Mucosa of descending colon (tissue), 3 donors: ENCODE results near the gene KL. TPM values are rescaled to one million over a fixed set of nuclear protein-coding genes. Genes with fewer than 3 reads are reported as not detected.

ENCODE experiments used
- ATAC-seq: fragments of 200-7000 bp; cut with Tn5 transposase; one replicate; pipeline ENCODE4 v1.9.1; 2020; ENCODE audit warnings: mild to moderate bottlenecking, moderate library complexity
- DNase-seq, 3 donors: peaks; one replicate each; pipeline ENCODE4 v3.0.0-alpha.2; 2020
- H3K36me3 ChIP-seq: fragments of 200-600 bp; one replicate; pipeline ENCODE4 v1.8.0; 2021; ENCODE audit warnings: low read depth, mild to moderate bottlenecking
- H3K4me1 ChIP-seq: fragments of 200-600 bp; one replicate; pipeline ENCODE4 v1.8.0; 2021; ENCODE audit warnings: low read depth, mild to moderate bottlenecking
- H3K4me3 ChIP-seq: fragments of 200-600 bp; one replicate; pipeline ENCODE4 v1.8.0; 2021; ENCODE audit warnings: mild to moderate bottlenecking
- H3K9me3 ChIP-seq: fragments of 200-600 bp; one replicate; pipeline ENCODE4 v1.8.0; 2021; ENCODE audit warnings: mild to moderate bottlenecking
- CTCF ChIP-seq: fragments of 200-600 bp; IDR thresholded peaks from one replicate; pipeline ENCODE4 v1.8.0; 2022; ENCODE audit warnings: antibody characterized with exemption, mild to moderate bottlenecking
- intact Hi-C, 2 donors: fragments of 100-400 bp; cut with DNase I in 1 of 2; cut with micrococcal nuclease in 1 of 2; formaldehyde crosslinking; loops; one replicate each; pipeline versions ENCODE4 v1.11.0 to v1.11.1; 2022; cut with DNase I, micrococcal nuclease
- total RNA-seq, 3 donors: library from RNA; stranded (reverse); fragmentation: NEBNext Ultra II Directional in 2 of 3; extraction: Animal tissue kit (Norgen Biotek cat#: 25700) in 2 of 3; gene quantifications; one replicate each; pipeline versions ENCODE4 v1.2.1 to v1.2.4, GENCODE V29; 2021 to 2023
- donor health status: DM: no; HTN: no; CAD: no; lungs with moderate emphysema.
- donor health status: DM: no; HTN: no; CAD: no.
- donor health status: DM: no; HTN: yes; CAD: no.

Gene KL
- total RNA-seq, 3 donors from 2014 or later = 0.63 to 6.0 (median 0.84) TPM

DNA sequence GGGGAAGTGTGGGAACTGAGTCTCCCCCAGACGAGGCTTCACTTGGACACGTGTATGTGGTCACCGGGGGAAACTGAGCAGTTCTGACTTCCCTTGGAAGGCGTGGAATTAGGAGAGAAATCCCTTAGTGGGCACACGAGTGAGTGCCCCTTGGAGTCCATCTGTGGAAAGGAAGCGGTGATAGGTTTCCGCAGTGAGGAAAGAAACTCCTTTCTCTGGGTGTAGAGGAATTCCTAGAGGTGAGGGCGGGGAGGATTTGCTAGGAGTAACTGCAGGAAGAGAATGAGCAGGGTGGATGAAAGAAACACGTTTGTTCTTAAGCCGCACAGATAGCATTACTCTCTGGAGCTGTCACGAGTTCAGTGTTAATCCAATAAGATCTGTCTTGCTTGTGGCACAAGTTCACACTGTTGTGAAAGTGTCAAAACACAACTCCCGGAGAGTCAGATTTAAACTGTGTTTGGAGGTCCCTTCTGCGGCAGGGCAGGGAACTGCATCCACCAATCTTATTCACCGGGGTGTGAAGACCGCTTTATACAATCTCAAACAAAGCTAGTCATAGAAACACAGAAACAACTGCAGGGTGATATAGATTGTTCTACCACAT is 1.2 kb downstream of the KL start:
- no peak overlapping the region for H3K4me3 ChIP-seq
- no peaks in the 10 kb centered on the region for H3K36me3 ChIP-seq
- TF ChIP-seq CTCF = no peak
- ATAC-seq = peak; percentile 77
- intact Hi-C loops = no loop called here
- DNase-seq = peak in 2 of 3 donors; percentile 53 to 54
- peaks cover 4% of the 10 kb centered on the region for H3K4me1 ChIP-seq
- H3K9me3 ChIP-seq = no peaks in the 10 kb centered on the region

DNA sequence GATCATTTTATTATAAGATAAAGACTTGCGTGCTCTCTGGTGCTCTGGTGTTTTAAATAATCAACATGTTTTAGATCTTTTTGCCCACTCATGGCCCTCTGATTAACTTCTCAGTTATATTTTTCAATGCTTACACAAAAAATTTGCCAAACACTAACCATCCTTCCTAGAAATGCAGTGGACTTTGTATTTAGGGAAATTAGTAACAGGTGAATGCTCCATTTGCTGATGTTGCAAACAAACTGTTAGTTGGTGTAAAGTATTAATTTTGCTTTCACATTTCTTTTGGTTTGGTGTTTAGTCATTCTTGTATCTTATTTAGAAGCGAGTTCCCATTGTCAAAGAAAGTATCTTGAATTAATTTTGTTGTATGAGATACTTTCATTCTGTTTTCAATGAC is 2.7 kb downstream of the KL start:
- H3K4me1 ChIP-seq = peaks cover 4% of the 10 kb centered on the region
- intact Hi-C loops = no loop called here
- DNase-seq (no peak), ATAC-seq (no peak)
- H3K36me3 ChIP-seq = no peaks in the 10 kb centered on the region
- TF ChIP-seq CTCF = no peak
- no peaks in the 10 kb centered on the region for H3K9me3 ChIP-seq
- no peak overlapping the region for H3K4me3 ChIP-seq

- intact Hi-C loops = no loop called here
- TF ChIP-seq CTCF = no peak
- H3K9me3 ChIP-seq = no peaks in the 10 kb centered on the region
- H3K36me3 ChIP-seq = no peaks in the 10 kb centered on the region
- no peak for DNase-seq
- H3K4me3 ChIP-seq = no peak overlapping the region
- no peak for ATAC-seq
- no peaks in the 10 kb centered on the region for H3K4me1 ChIP-seq
Measured at GRCh38 chr13:33022986-33023385, 6.8 kb downstream of the KL start.

DNA sequence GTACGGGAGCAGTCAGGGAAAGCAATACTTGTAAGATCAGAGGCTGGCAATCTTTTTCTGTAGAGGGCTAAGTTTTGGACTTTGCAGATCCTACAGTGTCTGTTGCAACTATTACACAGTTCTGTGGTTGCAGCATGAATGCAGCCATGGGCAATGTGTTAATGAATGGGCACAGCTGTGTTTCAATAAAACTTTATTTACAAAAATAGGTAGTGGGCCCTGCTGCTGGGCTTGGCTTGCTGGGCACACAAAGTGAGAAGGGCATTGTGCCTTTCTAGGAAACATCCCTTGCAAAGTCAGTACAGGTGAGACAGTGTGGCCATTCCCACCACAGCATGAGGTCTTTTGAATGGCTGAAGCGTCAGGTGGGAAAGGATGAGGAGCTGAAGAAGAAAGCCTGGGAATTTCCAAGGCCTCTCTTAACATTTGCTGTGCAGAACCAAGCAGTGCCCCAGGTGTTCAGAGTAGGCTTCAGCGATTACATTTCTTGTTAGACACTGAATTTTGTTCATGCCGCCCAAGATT is 9.1 kb downstream of the KL start:
- DNase-seq = no peak
- no peak overlapping the region for H3K4me3 ChIP-seq
- intact Hi-C loops = no loop called here

DNA sequence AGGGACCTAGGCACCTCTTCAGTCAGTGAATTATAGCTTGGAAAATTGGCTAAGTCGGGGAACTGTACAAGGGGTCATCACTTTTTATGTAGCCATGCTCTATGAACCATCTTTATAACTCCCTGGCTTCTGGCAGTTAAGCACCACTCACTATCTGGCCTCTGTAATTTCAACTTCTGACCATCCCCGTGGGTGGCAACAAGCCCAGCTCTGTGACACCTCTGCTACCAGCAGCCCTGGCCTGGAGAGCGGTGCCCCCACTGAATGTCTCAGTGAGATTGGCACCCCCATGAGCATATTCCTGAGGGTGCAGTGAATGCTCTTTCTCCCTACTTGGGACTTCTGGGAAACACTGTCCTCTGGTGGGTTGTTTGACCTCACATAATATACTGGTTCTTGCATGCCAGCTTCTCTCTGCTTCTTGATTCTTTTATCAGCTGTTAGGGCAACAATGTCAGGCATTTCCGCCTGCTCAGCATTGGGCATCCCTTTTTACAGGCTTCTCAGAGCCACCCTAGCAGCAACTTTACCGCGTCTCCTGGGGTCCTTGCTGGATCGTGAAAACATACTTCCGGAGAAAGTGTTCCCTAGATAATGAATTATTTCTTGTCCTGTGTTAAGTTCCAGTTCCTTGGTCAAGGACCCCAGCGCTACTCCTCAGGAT is 10.4 kb downstream of the KL start:
- Histone ChIP-seq H3K4me3 (no peak overlapping the region), H3K9me3 (no peaks in the 10 kb centered on the region), H3K4me1 (no peaks in the 10 kb centered on the region), H3K36me3 (no peaks in the 10 kb centered on the region)
- ATAC-seq = no peak
- no peak for DNase-seq
- no peak for TF ChIP-seq CTCF
- intact Hi-C loops = no loop called here

More for the DNA sequence above, 9.1 kb downstream of the KL start:
- Histone ChIP-seq H3K4me1 (no peaks in the 10 kb centered on the region), H3K36me3 (no peaks in the 10 kb centered on the region), H3K9me3 (no peaks in the 10 kb centered on the region)
- no peak for TF ChIP-seq CTCF
- ATAC-seq = no peak
